ENCODE measurements around the gene INS.

INS gene

GRCh38 chr11:2160736-2161259 is at the start of gene INS:
TSS of gene INS (minus strand) at chr11:2161209. CDS start at chr11:2160971, 238 bp downstream.
- Histone ChIP-seq H3K27ac (ENCODE audit: low read depth, low read length) (no peak within 1 kb of the TSS), H4K20me1 (ENCODE audit: low read depth, low read length) (no peaks in the 10 kb centered on the region), H3K27me3 (ENCODE audit: low read length) (no peaks in the 10 kb centered on the region), H3K79me2 (ENCODE audit: insufficient read depth, low read length) (no peaks in the 10 kb centered on the region), H3K4me3 (ENCODE audit: insufficient read depth, low read length, poor library complexity, severe bottlenecking) (no peak within 1 kb of the TSS), H3K9me2 (replicated peaks; ENCODE audit: insufficient read depth, low read length) (no peaks in the 10 kb centered on the region), H2AFZ (ENCODE audit: low read depth, low read length, severe bottlenecking) (no peak within 1 kb of the TSS), H3K36me3 (ENCODE audit: low read length) (no peaks in the 10 kb centered on the region), H3K9ac (ENCODE audit: low read length) (no peak within 1 kb of the TSS), H3K9me3 (ENCODE audit: insufficient read depth, low read length) (no peaks in the 10 kb centered on the region), H3F3A (ENCODE audit: insufficient read depth) (no peaks in the 10 kb centered on the region), H3K4me2 (ENCODE audit: low read depth, low read length, poor library complexity, severe bottlenecking) (no peak within 1 kb of the TSS)
- TF ChIP-seq EZH2phosphoT487 (conservative IDR thresholded peaks at IDR 0.05; ENCODE audit: low read length): no peak
- no peak for TF ChIP-seq CTCF (IDR thresholded peaks at IDR 0.05; ENCODE audit: insufficient read depth, low read length, poor library complexity, severe bottlenecking)

DNA sequence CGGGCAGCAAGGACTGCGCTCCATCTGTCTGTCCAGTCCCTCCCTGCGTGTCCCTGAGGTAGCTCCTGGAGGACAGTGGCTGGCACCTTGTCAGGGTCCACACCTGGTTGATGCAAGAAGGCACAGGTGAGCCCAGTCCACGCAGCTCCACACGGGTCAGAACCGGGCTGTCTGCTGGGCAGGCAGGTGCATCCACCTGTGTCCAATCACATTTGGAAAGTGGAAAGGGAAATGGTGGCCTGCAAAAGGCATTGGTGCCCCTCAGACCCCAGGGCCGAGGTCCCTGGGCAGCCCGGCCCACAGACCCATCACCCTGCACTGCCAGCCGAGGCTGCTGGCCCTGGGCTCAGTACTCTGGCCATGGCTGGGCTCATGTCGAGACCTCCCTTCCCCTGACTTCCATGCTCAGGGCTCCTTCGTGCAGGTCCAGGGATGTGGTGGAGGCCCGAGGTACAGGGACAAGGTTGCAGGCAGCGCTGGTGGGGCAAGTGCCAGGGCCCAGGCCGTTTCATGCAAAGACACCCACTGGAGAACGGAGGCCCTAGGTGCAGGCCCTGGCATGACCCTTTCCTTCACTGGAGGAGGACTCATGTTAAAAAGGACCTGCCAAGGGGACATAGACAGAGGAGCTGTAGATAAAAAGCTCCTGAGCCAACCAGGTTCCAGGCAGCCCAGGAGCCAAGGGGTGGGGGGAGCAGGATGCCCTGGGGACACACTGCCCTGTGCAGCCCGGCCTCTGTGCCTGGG is 49.5 kb upstream of the INS start:
- H3K36me3 ChIP-seq (ENCODE audit: low read length): no peaks in the 10 kb centered on the region
- no peak overlapping the region for H3K4me3 ChIP-seq (ENCODE audit: insufficient read depth, low read length, poor library complexity, severe bottlenecking)
- H3K9me2 ChIP-seq (replicated peaks; ENCODE audit: insufficient read depth, low read length): no peaks in the 10 kb centered on the region
- no peaks in the 10 kb centered on the region for H4K20me1 ChIP-seq (ENCODE audit: low read depth, low read length)
- no peak overlapping the region for H3K9ac ChIP-seq (ENCODE audit: low read length)
- H3K4me2 ChIP-seq (ENCODE audit: low read depth, low read length, poor library complexity, severe bottlenecking): no peak overlapping the region
- no peaks in the 10 kb centered on the region for H3K79me2 ChIP-seq (ENCODE audit: insufficient read depth, low read length)
- no peaks in the 10 kb centered on the region for H3K9me3 ChIP-seq (ENCODE audit: insufficient read depth, low read length)
- H3K27me3 ChIP-seq (ENCODE audit: low read length): no peaks in the 10 kb centered on the region
- no peaks in the 10 kb centered on the region for H3F3A ChIP-seq (ENCODE audit: insufficient read depth)
- no peak overlapping the region for H2AFZ ChIP-seq (ENCODE audit: low read depth, low read length, severe bottlenecking)
- no peak for TF ChIP-seq EZH2phosphoT487 (conservative IDR thresholded peaks at IDR 0.05; ENCODE audit: low read length)
- no peak for TF ChIP-seq CTCF (IDR thresholded peaks at IDR 0.05; ENCODE audit: insufficient read depth, low read length, poor library complexity, severe bottlenecking)
- H3K27ac ChIP-seq (ENCODE audit: low read depth, low read length): no peak overlapping the region

- no peak overlapping the region for H3K4me2 ChIP-seq (ENCODE audit: low read depth, low read length, poor library complexity, severe bottlenecking)
- H3K4me3 ChIP-seq (ENCODE audit: insufficient read depth, low read length, poor library complexity, severe bottlenecking): no peak overlapping the region
- H4K20me1 ChIP-seq (ENCODE audit: low read depth, low read length): no peaks in the 10 kb centered on the region
- TF ChIP-seq CTCF (IDR thresholded peaks at IDR 0.05; ENCODE audit: insufficient read depth, low read length, poor library complexity, severe bottlenecking) (no peak), EZH2phosphoT487 (conservative IDR thresholded peaks at IDR 0.05; ENCODE audit: low read length) (no peak)
- no peaks in the 10 kb centered on the region for H3K36me3 ChIP-seq (ENCODE audit: low read length)
- no peak overlapping the region for H2AFZ ChIP-seq (ENCODE audit: low read depth, low read length, severe bottlenecking)
- no peaks in the 10 kb centered on the region for H3K9me2 ChIP-seq (replicated peaks; ENCODE audit: insufficient read depth, low read length)
- no peak overlapping the region for H3K27ac ChIP-seq (ENCODE audit: low read depth, low read length)
- H3F3A ChIP-seq (ENCODE audit: insufficient read depth): no peaks in the 10 kb centered on the region
- H3K9ac ChIP-seq (ENCODE audit: low read length): no peak overlapping the region
- no peaks in the 10 kb centered on the region for H3K79me2 ChIP-seq (ENCODE audit: insufficient read depth, low read length)
- H3K27me3 ChIP-seq (ENCODE audit: low read length): no peaks in the 10 kb centered on the region
- no peaks in the 10 kb centered on the region for H3K9me3 ChIP-seq (ENCODE audit: insufficient read depth, low read length)
Measured at GRCh38 chr11:2209900-2210321, 48.9 kb upstream of the INS start.

Data from SU-DHL-6 (cell line).